ENCODE results near the gene SH3RF2.

Gene SH3RF2

GRCh38 chr5:146034127-146034526 lies 97.7 kb downstream of the SH3RF2 start:
- H3K27me3 ChIP-seq: no peaks in the 10 kb centered on the region
- no peak for TF ChIP-seq CTCF (IDR thresholded peaks at IDR 0.05)
- no peaks in the 10 kb centered on the region for H3K36me3 ChIP-seq
- H3K27ac ChIP-seq: no peak overlapping the region
- H3K4me1 ChIP-seq (ENCODE audit: control insufficient read depth in 1 of 2, insufficient read depth in 1 of 2, low read depth in 1 of 2, low read length in 1 of 2): peaks cover 3 to 5% of the 10 kb centered on the region in 2 experiments
- H3K4me3 ChIP-seq (ENCODE audit: low read depth in 1 of 2, low read length in 1 of 2): no peak overlapping the region
- no peaks in the 10 kb centered on the region for H3K9me3 ChIP-seq

GRCh38 chr5:146034605-146035004 lies 98.2 kb downstream of the SH3RF2 start:
- Histone ChIP-seq H3K9me3 (no peaks in the 10 kb centered on the region), H3K4me3 (ENCODE audit: low read depth in 1 of 2, low read length in 1 of 2) (no peak overlapping the region), H3K36me3 (no peaks in the 10 kb centered on the region), H3K27ac (no peak overlapping the region), H3K27me3 (no peaks in the 10 kb centered on the region), H3K4me1 (ENCODE audit: control insufficient read depth in 1 of 2, insufficient read depth in 1 of 2, low read depth in 1 of 2, low read length in 1 of 2) (peaks cover 8 to 10% of the 10 kb centered on the region in 2 experiments)
- no peak for TF ChIP-seq CTCF (IDR thresholded peaks at IDR 0.05)

- Histone ChIP-seq H3K27me3 (no peaks in the 10 kb centered on the region), H3K9me3 (no peaks in the 10 kb centered on the region), H3K4me1 (ENCODE audit: control insufficient read depth in 1 of 2, insufficient read depth in 1 of 2, low read depth in 1 of 2, low read length in 1 of 2) (peaks cover 22 to 27% of the 10 kb centered on the region in 2 experiments), H3K4me3 (ENCODE audit: low read depth in 1 of 2, low read length in 1 of 2) (no peak overlapping the region), H3K36me3 (no peaks in the 10 kb centered on the region), H3K27ac (peak overlapping the region; percentile 83)
- TF ChIP-seq CTCF (IDR thresholded peaks at IDR 0.05): no peak
Observed at GRCh38 chr5:146039420-146039819, 103.0 kb downstream of the SH3RF2 start.

DNA sequence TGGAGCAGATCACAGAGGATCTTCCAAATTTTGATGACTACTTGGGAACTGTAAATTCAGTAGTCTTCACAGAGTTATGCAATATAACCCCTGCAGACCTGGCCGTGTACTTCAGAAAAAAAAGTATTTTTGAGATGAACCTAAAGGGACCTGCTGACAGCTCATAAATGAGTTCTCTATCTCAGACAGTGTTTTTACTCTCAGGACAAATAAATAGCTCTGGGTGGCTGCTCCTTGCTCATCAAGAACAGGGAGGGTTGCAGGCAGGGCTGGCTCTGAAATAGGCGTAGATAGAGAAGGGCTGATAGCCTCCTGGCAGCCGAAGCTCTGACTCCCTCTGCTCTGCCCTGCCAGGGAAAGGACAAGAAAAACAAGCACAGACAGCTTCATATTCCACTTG lies 104.1 kb downstream of the SH3RF2 start:
- Histone ChIP-seq H3K27ac (peak overlapping the region; percentile 83), H3K36me3 (no peaks in the 10 kb centered on the region), H3K27me3 (no peaks in the 10 kb centered on the region), H3K9me3 (no peaks in the 10 kb centered on the region), H3K4me1 (ENCODE audit: control insufficient read depth in 1 of 2, insufficient read depth in 1 of 2, low read depth in 1 of 2, low read length in 1 of 2) (peaks cover 22 to 27% of the 10 kb centered on the region in 2 experiments), H3K4me3 (ENCODE audit: low read depth in 1 of 2, low read length in 1 of 2) (peak overlapping the region in 1 of 2 experiments; percentile 19)
- TF ChIP-seq CTCF (IDR thresholded peaks at IDR 0.05): no peak

GRCh38 chr5:146041180-146041789 lies 104.9 kb downstream of the SH3RF2 start:
- H3K27ac ChIP-seq: peak overlapping the region; percentile 83
- peaks cover 22 to 27% of the 10 kb centered on the region in 2 experiments for H3K4me1 ChIP-seq (ENCODE audit: control insufficient read depth in 1 of 2, insufficient read depth in 1 of 2, low read depth in 1 of 2, low read length in 1 of 2)
- no peaks in the 10 kb centered on the region for H3K27me3 ChIP-seq
- no peaks in the 10 kb centered on the region for H3K9me3 ChIP-seq
- TF ChIP-seq CTCF (IDR thresholded peaks at IDR 0.05): no peak
- H3K36me3 ChIP-seq: no peaks in the 10 kb centered on the region
- no peak overlapping the region for H3K4me3 ChIP-seq (ENCODE audit: low read depth in 1 of 2, low read length in 1 of 2)
